Measurements from ENCODE around the gene ADAMTS20. TPM values are rescaled to one million over a fixed set of nuclear protein-coding genes. Genes with fewer than 3 reads are reported as not detected.
A peak's percentile ranks its signal among the peaks of the same experiment; 100 is the strongest.

ADAMTS20 gene
- total and polyA plus RNA-seq, 2 donors (not counting 1 experiment from before 2014, with no cell fraction given): not detected

DNA sequence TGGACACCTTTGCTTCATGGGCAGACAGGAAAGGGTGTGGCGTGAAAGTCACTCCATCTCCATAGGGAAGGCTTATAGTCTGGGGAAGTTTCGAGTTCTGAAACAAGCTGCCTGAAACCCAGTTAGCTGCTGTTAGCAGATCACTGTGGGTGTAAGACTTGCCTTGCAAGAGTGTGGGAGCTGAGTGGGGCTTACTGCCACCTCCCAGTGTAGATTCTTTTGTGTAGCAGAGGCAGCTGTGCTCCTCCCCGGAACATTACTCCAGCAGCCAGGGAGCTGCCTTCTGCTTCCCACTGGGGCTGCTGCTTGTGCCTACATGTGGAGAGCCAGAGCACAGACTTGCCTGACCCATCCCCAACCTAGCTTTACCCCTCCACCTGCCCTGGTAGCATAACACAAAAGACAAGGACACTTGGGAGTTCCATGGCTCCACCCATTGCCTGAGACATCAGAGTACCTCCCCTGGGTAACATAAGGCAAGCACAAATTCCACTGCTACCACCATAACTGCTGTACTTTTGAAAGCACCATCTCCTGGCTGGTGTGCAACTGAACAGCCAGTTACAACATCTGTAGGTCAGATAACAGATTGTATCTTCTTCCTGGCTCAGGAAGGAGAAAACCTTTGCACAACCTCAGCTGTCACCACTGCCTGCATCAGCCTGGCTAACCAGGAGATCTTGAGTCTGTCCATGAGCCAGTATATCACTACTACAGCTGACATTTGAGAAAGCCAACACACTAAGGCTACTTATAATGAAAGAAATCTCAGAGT is 69.5 kb downstream of the ADAMTS20 start:
- Histone ChIP-seq H3K27ac (ENCODE audit: insufficient read depth, low read length) (no peak overlapping the region), H2AFZ (ENCODE audit: low read length) (no peak overlapping the region), H3K9me3 (ENCODE audit: control insufficient read depth, insufficient read depth, low read depth, low read length) (no peaks in the 10 kb centered on the region), H3K27me3 (ENCODE audit: control insufficient read depth, insufficient read depth, low read length) (no peaks in the 10 kb centered on the region), H4K20me1 (ENCODE audit: control insufficient read depth, extremely low read depth, insufficient read depth, low read length) (no peaks in the 10 kb centered on the region), H3K9ac (ENCODE audit: insufficient read depth, low read length) (no peak overlapping the region), H3K4me1 (ENCODE audit: control insufficient read depth, extremely low read depth, insufficient read depth, low read length) (no peaks in the 10 kb centered on the region), H3K36me3 (ENCODE audit: control insufficient read depth, insufficient read depth, low read length) (no peaks in the 10 kb centered on the region), H3K4me3 (replicated peaks in 1 of 4; ENCODE audit: control extremely low read depth in 1 of 4, insufficient read depth in 1 of 4, low read depth in 3 of 4, low read length in 4 of 4) (no peak overlapping the region), H3K79me2 (ENCODE audit: control insufficient read depth, insufficient read depth, low read length) (no peaks in the 10 kb centered on the region), H3K4me2 (ENCODE audit: extremely low read depth, insufficient read depth, low read length) (no peak overlapping the region)
- TF ChIP-seq EZH2 (IDR thresholded peaks at IDR 0.05; ENCODE audit: low read length, missing control alignments): no peak
- TF ChIP-seq, protein P1, sequence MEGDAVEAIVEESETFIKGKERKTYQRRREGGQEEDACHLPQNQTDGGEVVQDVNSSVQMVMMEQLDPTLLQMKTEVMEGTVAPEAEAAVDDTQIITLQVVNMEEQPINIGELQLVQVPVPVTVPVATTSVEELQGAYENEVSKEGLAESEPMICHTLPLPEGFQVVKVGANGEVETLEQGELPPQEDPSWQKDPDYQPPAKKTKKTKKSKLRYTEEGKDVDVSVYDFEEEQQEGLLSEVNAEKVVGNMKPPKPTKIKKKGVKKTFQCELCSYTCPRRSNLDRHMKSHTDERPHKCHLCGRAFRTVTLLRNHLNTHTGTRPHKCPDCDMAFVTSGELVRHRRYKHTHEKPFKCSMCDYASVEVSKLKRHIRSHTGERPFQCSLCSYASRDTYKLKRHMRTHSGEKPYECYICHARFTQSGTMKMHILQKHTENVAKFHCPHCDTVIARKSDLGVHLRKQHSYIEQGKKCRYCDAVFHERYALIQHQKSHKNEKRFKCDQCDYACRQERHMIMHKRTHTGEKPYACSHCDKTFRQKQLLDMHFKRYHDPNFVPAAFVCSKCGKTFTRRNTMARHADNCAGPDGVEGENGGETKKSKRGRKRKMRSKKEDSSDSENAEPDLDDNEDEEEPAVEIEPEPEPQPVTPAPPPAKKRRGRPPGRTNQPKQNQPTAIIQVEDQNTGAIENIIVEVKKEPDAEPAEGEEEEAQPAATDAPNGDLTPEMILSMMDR (conservative IDR thresholded peaks at IDR 0.05 in 1 of 2, IDR thresholded peaks at IDR 0.05 in 1 of 2; ENCODE audit: low read depth in 1 of 2, low read length in 2 of 2): no peak
- no peak for DNase-seq (ENCODE audit: low read depth in 2 of 2)

DNA sequence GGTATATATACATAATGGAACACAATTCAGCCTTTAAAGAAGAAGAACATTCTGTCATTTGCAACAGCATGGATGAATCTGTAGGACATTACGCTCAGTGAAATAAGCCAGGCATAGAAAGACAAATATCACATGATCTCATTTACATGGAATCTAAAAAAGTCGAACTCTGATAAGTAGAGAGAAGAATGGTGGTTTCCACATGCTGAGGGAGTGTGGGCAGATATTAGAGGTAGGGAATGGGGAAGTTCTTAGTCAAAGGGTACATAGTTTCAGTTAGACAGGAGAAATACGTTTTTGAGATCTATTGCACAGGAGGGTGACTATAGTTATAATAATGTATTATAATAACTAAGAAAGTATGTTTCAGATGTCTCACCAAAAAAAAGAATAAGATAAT is 71.4 kb downstream of the ADAMTS20 start:
- no peaks in the 10 kb centered on the region for H3K27me3 ChIP-seq (ENCODE audit: control insufficient read depth, insufficient read depth, low read length)
- TF ChIP-seq EZH2 (IDR thresholded peaks at IDR 0.05; ENCODE audit: low read length, missing control alignments): no peak
- TF ChIP-seq, protein P1 (conservative IDR thresholded peaks at IDR 0.05 in 1 of 2, IDR thresholded peaks at IDR 0.05 in 1 of 2; ENCODE audit: low read depth in 1 of 2, low read length in 2 of 2): no peak
- no peak overlapping the region for H3K9ac ChIP-seq (ENCODE audit: insufficient read depth, low read length)
- H3K4me3 ChIP-seq (replicated peaks in 1 of 4; ENCODE audit: control extremely low read depth in 1 of 4, insufficient read depth in 1 of 4, low read depth in 3 of 4, low read length in 4 of 4): no peak overlapping the region
- H3K4me1 ChIP-seq (ENCODE audit: control insufficient read depth, extremely low read depth, insufficient read depth, low read length): no peaks in the 10 kb centered on the region
- H3K79me2 ChIP-seq (ENCODE audit: control insufficient read depth, insufficient read depth, low read length): no peaks in the 10 kb centered on the region
- no peak overlapping the region for H2AFZ ChIP-seq (ENCODE audit: low read length)
- no peaks in the 10 kb centered on the region for H3K9me3 ChIP-seq (ENCODE audit: control insufficient read depth, insufficient read depth, low read depth, low read length)
- DNase-seq (ENCODE audit: low read depth in 2 of 2): peak in 1 of 2 donors; percentile 2
- no peaks in the 10 kb centered on the region for H4K20me1 ChIP-seq (ENCODE audit: control insufficient read depth, extremely low read depth, insufficient read depth, low read length)
- no peak overlapping the region for H3K4me2 ChIP-seq (ENCODE audit: extremely low read depth, insufficient read depth, low read length)
- H3K36me3 ChIP-seq (ENCODE audit: control insufficient read depth, insufficient read depth, low read length): no peaks in the 10 kb centered on the region
- H3K27ac ChIP-seq (ENCODE audit: insufficient read depth, low read length): no peak overlapping the region

DNA sequence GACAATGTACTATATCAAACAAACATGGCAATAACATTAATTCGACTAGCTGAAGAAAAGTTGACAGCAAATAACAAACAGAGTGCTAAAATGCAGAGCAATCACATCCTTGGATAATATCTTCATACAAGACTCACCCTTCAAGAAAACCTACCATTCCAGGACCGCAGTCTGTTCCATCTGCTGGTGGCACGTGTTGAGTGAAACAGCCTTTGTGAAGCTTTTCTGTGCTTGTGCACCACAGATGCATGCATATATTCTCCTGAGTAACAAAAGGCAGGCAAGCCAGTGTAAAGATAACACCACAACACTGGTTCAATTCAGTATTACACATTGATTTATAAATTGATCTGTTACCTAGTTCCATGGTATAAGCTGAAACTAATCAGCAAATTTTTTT is 89.3 kb downstream of the ADAMTS20 start:
- H3K4me2 ChIP-seq (ENCODE audit: extremely low read depth, insufficient read depth, low read length): no peak overlapping the region
- H4K20me1 ChIP-seq (ENCODE audit: control insufficient read depth, extremely low read depth, insufficient read depth, low read length): no peaks in the 10 kb centered on the region
- no peak overlapping the region for H2AFZ ChIP-seq (ENCODE audit: low read length)
- H3K4me1 ChIP-seq (ENCODE audit: control insufficient read depth, extremely low read depth, insufficient read depth, low read length): no peaks in the 10 kb centered on the region
- no peaks in the 10 kb centered on the region for H3K27me3 ChIP-seq (ENCODE audit: control insufficient read depth, insufficient read depth, low read length)
- no peaks in the 10 kb centered on the region for H3K9me3 ChIP-seq (ENCODE audit: control insufficient read depth, insufficient read depth, low read depth, low read length)
- no peak overlapping the region for H3K4me3 ChIP-seq (replicated peaks in 1 of 4; ENCODE audit: control extremely low read depth in 1 of 4, insufficient read depth in 1 of 4, low read depth in 3 of 4, low read length in 4 of 4)
- DNase-seq (ENCODE audit: low read depth in 2 of 2): no peak
- TF ChIP-seq EZH2 (IDR thresholded peaks at IDR 0.05; ENCODE audit: low read length, missing control alignments): no peak
- TF ChIP-seq, protein P1 (conservative IDR thresholded peaks at IDR 0.05 in 1 of 2, IDR thresholded peaks at IDR 0.05 in 1 of 2; ENCODE audit: low read depth in 1 of 2, low read length in 2 of 2): no peak
- no peaks in the 10 kb centered on the region for H3K36me3 ChIP-seq (ENCODE audit: control insufficient read depth, insufficient read depth, low read length)
- no peaks in the 10 kb centered on the region for H3K79me2 ChIP-seq (ENCODE audit: control insufficient read depth, insufficient read depth, low read length)
- no peak overlapping the region for H3K9ac ChIP-seq (ENCODE audit: insufficient read depth, low read length)
- H3K27ac ChIP-seq (ENCODE audit: insufficient read depth, low read length): no peak overlapping the region

All from fibroblast of lung (primary cell).